ENCODE results near the gene TANC1. TPM values are rescaled to one million over a fixed set of nuclear protein-coding genes. Genes with fewer than 3 reads are reported as not detected.

The TANC1 gene
- total RNA-seq, 1 donor from 2014 or later = not detected

DNA sequence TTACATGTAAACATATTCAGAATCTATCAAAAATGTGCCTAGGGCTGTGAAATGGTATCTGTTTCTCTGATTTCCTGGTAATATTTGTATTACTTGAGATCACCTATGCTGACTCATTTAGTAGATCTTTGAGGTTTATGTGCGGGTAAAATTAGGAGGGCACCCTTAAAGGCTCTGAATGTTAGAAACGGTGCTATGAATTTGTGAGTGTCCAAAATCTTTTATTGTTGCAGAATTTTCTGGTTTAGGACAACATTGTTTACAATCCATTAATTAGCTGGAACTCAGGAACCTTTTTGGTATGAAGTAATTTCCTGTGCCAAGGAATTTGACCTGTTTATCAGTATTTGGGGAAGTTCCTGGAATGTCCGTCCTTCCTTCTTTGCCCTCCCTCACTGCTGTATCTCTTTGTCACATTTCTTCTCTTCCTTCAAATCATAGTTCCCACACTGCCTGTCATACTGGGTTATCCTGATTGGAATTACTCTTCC, 130.5 kb downstream of the TANC1 start:
- POLR2A ChIA-PET = no interaction called here
- H3K27me3 Mint-ChIP-seq = no peaks in the 10 kb centered on the region
- H3K4me3 Mint-ChIP-seq = no peak overlapping the region
- no peak for ATAC-seq (ENCODE audit: low read depth)
- no peak overlapping the region for H3K27ac Mint-ChIP-seq
- intact Hi-C loops (cut with micrococcal nuclease) = no loop called here
- peaks cover 6% of the 10 kb centered on the region for H3K4me1 Mint-ChIP-seq
- TF ChIP-seq, protein P1, sequence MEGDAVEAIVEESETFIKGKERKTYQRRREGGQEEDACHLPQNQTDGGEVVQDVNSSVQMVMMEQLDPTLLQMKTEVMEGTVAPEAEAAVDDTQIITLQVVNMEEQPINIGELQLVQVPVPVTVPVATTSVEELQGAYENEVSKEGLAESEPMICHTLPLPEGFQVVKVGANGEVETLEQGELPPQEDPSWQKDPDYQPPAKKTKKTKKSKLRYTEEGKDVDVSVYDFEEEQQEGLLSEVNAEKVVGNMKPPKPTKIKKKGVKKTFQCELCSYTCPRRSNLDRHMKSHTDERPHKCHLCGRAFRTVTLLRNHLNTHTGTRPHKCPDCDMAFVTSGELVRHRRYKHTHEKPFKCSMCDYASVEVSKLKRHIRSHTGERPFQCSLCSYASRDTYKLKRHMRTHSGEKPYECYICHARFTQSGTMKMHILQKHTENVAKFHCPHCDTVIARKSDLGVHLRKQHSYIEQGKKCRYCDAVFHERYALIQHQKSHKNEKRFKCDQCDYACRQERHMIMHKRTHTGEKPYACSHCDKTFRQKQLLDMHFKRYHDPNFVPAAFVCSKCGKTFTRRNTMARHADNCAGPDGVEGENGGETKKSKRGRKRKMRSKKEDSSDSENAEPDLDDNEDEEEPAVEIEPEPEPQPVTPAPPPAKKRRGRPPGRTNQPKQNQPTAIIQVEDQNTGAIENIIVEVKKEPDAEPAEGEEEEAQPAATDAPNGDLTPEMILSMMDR (IDR thresholded peaks at IDR 0.05) = no peak
- DNase-seq = no peak
- H3K36me3 Mint-ChIP-seq (ENCODE audit: low read depth) = no peaks in the 10 kb centered on the region
- H3K9me3 Mint-ChIP-seq = peaks cover 9% of the 10 kb centered on the region
- CTCF ChIA-PET = no interaction called here

DNA sequence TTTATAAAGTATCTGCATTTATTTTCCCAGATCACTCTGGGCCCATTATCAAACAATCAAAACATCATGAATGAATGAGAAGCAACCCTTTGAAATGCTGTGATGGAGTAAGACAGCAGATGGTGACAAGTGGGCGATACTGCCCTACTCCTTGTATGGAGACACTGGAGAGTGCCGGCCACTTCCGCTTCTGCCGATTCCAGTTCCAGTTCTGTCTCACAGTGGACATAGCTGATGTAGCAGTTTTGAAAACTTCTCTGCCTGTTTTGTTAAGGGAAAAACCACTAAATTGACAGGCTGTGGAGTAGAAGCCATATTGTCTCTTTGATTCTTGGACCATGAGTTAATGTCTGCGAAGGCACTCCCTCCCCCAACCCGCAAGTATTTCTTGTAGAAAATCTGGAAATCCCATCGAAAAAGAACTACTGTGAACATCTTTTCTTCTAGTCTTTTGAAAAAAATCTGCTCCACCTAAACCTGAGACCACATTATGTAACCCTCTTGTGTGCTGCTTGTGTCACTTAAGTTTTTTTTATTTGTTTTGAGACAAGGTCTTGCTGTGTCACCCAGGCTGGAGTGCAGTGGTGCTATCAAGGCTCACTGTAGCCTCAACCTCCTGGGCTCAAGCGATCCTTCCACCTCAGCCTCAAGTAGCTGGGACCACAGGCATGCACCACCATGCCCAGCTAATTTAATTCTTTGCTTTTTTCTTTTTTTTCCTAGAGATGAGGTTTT, 133.5 kb downstream of the TANC1 start:
- Mint-ChIP-seq H3K27me3 (no peaks in the 10 kb centered on the region), H3K27ac (no peak overlapping the region), H3K4me3 (no peak overlapping the region), H3K9me3 (peaks cover 1% of the 10 kb centered on the region), H3K4me1 (no peaks in the 10 kb centered on the region), H3K36me3 (ENCODE audit: low read depth) (no peaks in the 10 kb centered on the region)
- no peak for DNase-seq
- no peak for ATAC-seq (ENCODE audit: low read depth)
- POLR2A ChIA-PET = no interaction called here
- CTCF ChIA-PET = no interaction called here
- intact Hi-C loops (cut with micrococcal nuclease) = no loop called here
- TF ChIP-seq, protein P1 (IDR thresholded peaks at IDR 0.05) = no peak

DNA sequence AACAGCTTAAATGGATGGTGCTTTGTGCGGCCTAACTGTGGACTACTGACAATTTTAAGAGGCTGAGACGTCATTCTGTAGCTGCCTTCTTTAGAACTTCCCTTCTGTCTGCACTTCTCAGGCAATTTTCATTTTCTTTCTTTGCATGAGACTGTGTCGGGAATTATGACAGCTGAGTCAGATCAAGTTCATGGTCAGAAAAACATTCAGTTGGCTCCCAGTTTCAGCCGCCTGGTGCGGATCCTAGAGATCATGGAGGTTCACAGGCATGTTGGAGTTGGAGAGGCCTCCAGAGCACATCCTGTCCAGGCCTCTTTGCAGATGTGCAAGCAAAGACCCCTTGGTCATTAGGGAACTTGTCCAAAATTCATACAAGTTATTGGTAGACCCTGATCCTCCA, 135.0 kb downstream of the TANC1 start:
- H3K4me3 Mint-ChIP-seq = no peak overlapping the region
- intact Hi-C loops (cut with micrococcal nuclease) = no loop called here
- DNase-seq = no peak
- POLR2A ChIA-PET = no interaction called here
- no peaks in the 10 kb centered on the region for H3K4me1 Mint-ChIP-seq
- peaks cover 9% of the 10 kb centered on the region for H3K27me3 Mint-ChIP-seq
- no peak overlapping the region for H3K27ac Mint-ChIP-seq
- H3K36me3 Mint-ChIP-seq (ENCODE audit: low read depth) = no peaks in the 10 kb centered on the region
- TF ChIP-seq, protein P1 (IDR thresholded peaks at IDR 0.05) = no peak
- H3K9me3 Mint-ChIP-seq = no peaks in the 10 kb centered on the region
- CTCF ChIA-PET = interaction anchor here (0.9 kb wide), 1 partner anchor 15 kb away, joined by 3 read pairs; no protein-coding TSS in a partner anchor
- no peak for ATAC-seq (ENCODE audit: low read depth)

DNA sequence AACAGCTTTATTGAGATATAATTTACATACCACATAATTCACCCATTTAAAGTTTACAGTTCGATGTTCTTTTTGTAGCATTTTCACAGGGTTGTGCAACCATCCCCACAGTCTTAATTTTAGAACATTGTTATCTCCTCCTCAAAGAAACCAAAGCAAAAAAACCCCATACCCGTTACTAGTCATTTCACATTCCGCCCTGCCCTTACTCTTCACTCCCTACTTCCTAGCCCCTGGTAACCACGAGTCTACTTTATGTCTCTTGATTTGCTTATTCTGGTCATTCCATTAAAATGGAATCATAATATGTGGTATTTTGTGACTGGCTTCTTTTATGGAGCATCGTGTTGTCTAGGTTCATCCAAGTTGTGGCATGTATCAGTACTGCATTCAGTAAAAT, 137.7 kb downstream of the TANC1 start:
- no peak overlapping the region for H3K27ac Mint-ChIP-seq
- ChIA-PET POLR2A (interaction anchor here (0.7 kb wide), 1 partner anchor 862 kb away, joined by 6 read pairs; no protein-coding TSS in a partner anchor), CTCF (interaction anchor here (1.3 kb wide), 1 partner anchor 13 kb away, joined by 4 read pairs; no protein-coding TSS in a partner anchor)
- H3K4me1 Mint-ChIP-seq = no peaks in the 10 kb centered on the region
- no peak overlapping the region for H3K4me3 Mint-ChIP-seq
- ATAC-seq (ENCODE audit: low read depth) (no peak), DNase-seq (no peak)
- TF ChIP-seq, protein P1 (IDR thresholded peaks at IDR 0.05) = no peak
- no peaks in the 10 kb centered on the region for H3K36me3 Mint-ChIP-seq (ENCODE audit: low read depth)
- intact Hi-C loops (cut with micrococcal nuclease) = no loop called here
- H3K27me3 Mint-ChIP-seq = peaks cover 12% of the 10 kb centered on the region
- H3K9me3 Mint-ChIP-seq = no peaks in the 10 kb centered on the region

DNA sequence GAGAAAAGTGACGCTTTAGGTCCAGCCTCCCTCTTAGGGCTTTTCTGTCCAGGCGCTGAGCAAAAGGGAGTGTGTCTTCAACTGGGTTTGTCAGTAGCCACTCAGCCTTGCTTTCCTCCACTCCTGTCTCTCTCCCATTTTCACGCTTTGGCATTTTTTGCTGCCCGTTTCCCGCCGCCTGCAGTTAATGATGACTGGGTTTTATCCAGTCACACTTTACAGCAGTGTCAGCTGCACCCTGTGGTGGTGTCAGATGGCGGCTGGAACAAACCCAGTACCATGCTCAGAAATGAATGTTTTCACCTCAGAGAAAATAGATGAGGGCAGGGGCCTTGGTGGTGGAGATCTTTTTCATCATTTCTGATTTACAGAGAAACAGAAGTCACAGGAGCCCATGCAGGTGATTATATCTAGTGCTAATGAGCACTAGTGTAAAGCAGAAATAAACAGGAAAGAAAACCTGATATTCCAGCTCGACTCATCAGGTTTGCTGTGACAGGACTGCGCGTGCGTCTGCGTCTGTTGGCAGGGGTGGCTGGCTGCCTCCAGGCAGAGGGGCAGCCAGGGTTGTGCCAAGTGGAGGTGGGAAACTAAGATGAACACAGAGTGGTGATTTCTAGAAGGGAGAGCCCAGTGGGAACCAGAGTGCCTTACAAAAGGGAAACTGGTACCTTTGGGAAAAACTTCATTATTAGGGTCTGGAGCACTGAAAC, 139.9 kb downstream of the TANC1 start:
- Mint-ChIP-seq H3K27ac (no peak overlapping the region), H3K4me1 (no peaks in the 10 kb centered on the region), H3K27me3 (peaks cover 16% of the 10 kb centered on the region), H3K9me3 (no peaks in the 10 kb centered on the region), H3K36me3 (ENCODE audit: low read depth) (no peaks in the 10 kb centered on the region), H3K4me3 (no peak overlapping the region)
- TF ChIP-seq, protein P1 (IDR thresholded peaks at IDR 0.05) = no peak
- ATAC-seq (ENCODE audit: low read depth) = no peak
- POLR2A ChIA-PET = no interaction called here
- CTCF ChIA-PET = no interaction called here
- no peak for DNase-seq
- intact Hi-C loops (cut with micrococcal nuclease) = no loop called here

Measured in activated B cell treated with CpG ODN at 0.5 μM for 24 hours (primary cell).